Activated CD8-positive, alpha-beta memory T cell treated with anti-CD3 and anti-CD28 coated beads, Interleukin-2, amount 10 ng/mL, durations not matched to agents 7 days and 5 days (primary cell): ENCODE results near the gene FASTK. TPM values are rescaled to one million over a fixed set of nuclear protein-coding genes. Genes with fewer than 3 reads are reported as not detected.

Experiments
- ATAC-seq: fragments of 150-1000 bp; cut with Tn5 transposase; one replicate; pipeline ENCODE4 v1.10.0; 2021; ENCODE audit warnings: moderate library complexity
- CTCF ChIA-PET: fragments of 350-600 bp; sonication (Branson Sonifier 250); formaldehyde crosslinking; loops from one replicate; lab custom pipeline; 2021; ENCODE audit warnings: antibody characterized with exemption; lab: Charles Lee
- DNase-seq: peaks from one replicate; pipeline ENCODE4 v3.0.0-alpha.2; 2020
- H3K27ac Mint-ChIP-seq: one replicate; pipeline ENCODE4 v1.8.0; 2021; ENCODE audit warnings: mild to moderate bottlenecking, mixed read lengths
- H3K27me3 Mint-ChIP-seq: one replicate; pipeline ENCODE4 v1.8.0; 2021; ENCODE audit warnings: mixed read lengths
- H3K36me3 Mint-ChIP-seq: one replicate; pipeline ENCODE4 v1.8.0; 2021; ENCODE audit warnings: mild to moderate bottlenecking, mixed read lengths
- H3K4me1 Mint-ChIP-seq: one replicate; pipeline ENCODE4 v1.8.0; 2021; ENCODE audit warnings: mixed read lengths
- H3K4me3 Mint-ChIP-seq: one replicate; pipeline ENCODE4 v1.8.0; 2021; ENCODE audit warnings: mild to moderate bottlenecking, moderate library complexity, mixed read lengths
- H3K9me3 Mint-ChIP-seq: one replicate; pipeline ENCODE4 v1.8.0; 2022; ENCODE audit warnings: low read depth, mixed read lengths
- total RNA-seq, 2 experiments: library from RNA; stranded (reverse); gene quantifications; one replicate each; pipeline ENCODE4 v1.2.3, GENCODE V29; 2021

Gene FASTK
- total RNA-seq, 2 experiments from 2014 or later: 77.7 to 79.5 TPM

GRCh38 chr7:151088856-151089699, 8.5 kb upstream of the FASTK start:
- Mint-ChIP-seq H3K27ac (no peak overlapping the region), H3K4me1 (peaks cover 23% of the 10 kb centered on the region), H3K36me3 (no peaks in the 10 kb centered on the region), H3K9me3 (no peaks in the 10 kb centered on the region), H3K27me3 (peaks cover 16% of the 10 kb centered on the region), H3K4me3 (no peak overlapping the region)
- DNase-seq (no peak), ATAC-seq (no peak)
- CTCF ChIA-PET: interaction anchor here (0.8 to 10.1 kb wide), 7 partner anchors 8 to 155 kb away, joined by 3 to 69 read pairs (median 4); partner anchors contain the start of gene FASTK

- no peaks in the 10 kb centered on the region for H3K36me3 Mint-ChIP-seq
- ATAC-seq (no peak), DNase-seq (no peak)
- H3K4me3 Mint-ChIP-seq: peak overlapping the region; percentile 42
- peaks cover 16% of the 10 kb centered on the region for H3K27me3 Mint-ChIP-seq
- H3K4me1 Mint-ChIP-seq: peaks cover 27% of the 10 kb centered on the region
- H3K9me3 Mint-ChIP-seq: no peaks in the 10 kb centered on the region
- no peak overlapping the region for H3K27ac Mint-ChIP-seq
- CTCF ChIA-PET: interaction anchor here (0.8 to 10.1 kb wide), 7 partner anchors 8 to 156 kb away, joined by 3 to 69 read pairs (median 4); partner anchors contain the start of gene FASTK
These were observed 7.6 kb upstream of the FASTK start for GRCh38 chr7:151088019-151088855.

- no peak overlapping the region for H3K27ac Mint-ChIP-seq
These were observed 6.8 kb upstream of the FASTK start for GRCh38 chr7:151087245-151088018.

GRCh38 chr7:151086802-151087244, 6.2 kb upstream of the FASTK start:
- CTCF ChIA-PET: interaction anchor here (10.1 kb wide), 1 partner anchor 23 kb away, joined by 69 read pairs; no protein-coding TSS in a partner anchor
- Mint-ChIP-seq H3K4me1 (peaks cover 35% of the 10 kb centered on the region), H3K27ac (peak overlapping the region; percentile 79), H3K27me3 (peaks cover 16% of the 10 kb centered on the region), H3K36me3 (no peaks in the 10 kb centered on the region), H3K4me3 (peak overlapping the region; percentile 80), H3K9me3 (no peaks in the 10 kb centered on the region)
- peak; percentile 58 for DNase-seq
- ATAC-seq: peak; percentile 9

More at GRCh38 chr7:151087245-151088018, 6.8 kb upstream of the FASTK start:
- H3K9me3 Mint-ChIP-seq: no peaks in the 10 kb centered on the region
- CTCF ChIA-PET: interaction anchor here (0.9 to 10.1 kb wide), 5 partner anchors 9 to 156 kb away, joined by 3 to 69 read pairs (median 6); no protein-coding TSS in a partner anchor
- DNase-seq: no peak
- H3K27me3 Mint-ChIP-seq: peaks cover 16% of the 10 kb centered on the region
- peak; percentile 8 for ATAC-seq
- H3K4me3 Mint-ChIP-seq: peak overlapping the region; percentile 80
- H3K4me1 Mint-ChIP-seq: peaks cover 31% of the 10 kb centered on the region
- no peaks in the 10 kb centered on the region for H3K36me3 Mint-ChIP-seq

GRCh38 chr7:151085691-151086620, 5.3 kb upstream of the FASTK start, which contains the start of gene AGAP3:
Gene AGAP3 (plus strand): TSS chr7:151086475. CDS start chr7:151086742, 267 bp downstream.
- H3K9me3 Mint-ChIP-seq: no peaks in the 10 kb centered on the region
- DNase-seq (peak; percentile 70), ATAC-seq (peak; percentile 31)
- CTCF ChIA-PET: interaction anchor here (1.2 to 3.4 kb wide), 6 partner anchors 10 to 57 kb away, joined by 3 to 15 read pairs (median 4); partner anchors contain the start of gene ABCB8
- no peaks in the 10 kb centered on the region for H3K36me3 Mint-ChIP-seq
- peaks cover 37% of the 10 kb centered on the region for H3K4me1 Mint-ChIP-seq
- H3K27me3 Mint-ChIP-seq: peaks cover 16% of the 10 kb centered on the region
- H3K27ac Mint-ChIP-seq: peak within 1 kb of the TSS; percentile 79
- H3K4me3 Mint-ChIP-seq: peak within 1 kb of the TSS; percentile 80

- H3K36me3 Mint-ChIP-seq: no peaks in the 10 kb centered on the region
- peak overlapping the region; percentile 76 for H3K4me3 Mint-ChIP-seq
- H3K9me3 Mint-ChIP-seq: no peaks in the 10 kb centered on the region
- peaks cover 16% of the 10 kb centered on the region for H3K27me3 Mint-ChIP-seq
- DNase-seq (no peak), ATAC-seq (no peak)
- H3K4me1 Mint-ChIP-seq: peaks cover 37% of the 10 kb centered on the region
- CTCF ChIA-PET: interaction anchor here (1.2 to 3.4 kb wide), 6 partner anchors 9 to 57 kb away, joined by 3 to 15 read pairs (median 4); partner anchors contain the start of gene ABCB8
- H3K27ac Mint-ChIP-seq: peak overlapping the region; percentile 4
These were observed 4.7 kb upstream of the FASTK start for GRCh38 chr7:151085329-151085690.

- DNase-seq (no peak), ATAC-seq (no peak)
- peak overlapping the region; percentile 61 for H3K27ac Mint-ChIP-seq
- H3K9me3 Mint-ChIP-seq: no peaks in the 10 kb centered on the region
- peaks cover 16% of the 10 kb centered on the region for H3K27me3 Mint-ChIP-seq
- CTCF ChIA-PET: interaction anchor here (0.6 to 3.4 kb wide), 9 partner anchors 16 to 79 kb away, joined by 3 to 15 read pairs (median 4); partner anchors contain the start of genes ABCB8 and SLC4A2
- peaks cover 4% of the 10 kb centered on the region for H3K36me3 Mint-ChIP-seq
- H3K4me3 Mint-ChIP-seq: peak overlapping the region; percentile 95
- peaks cover 47% of the 10 kb centered on the region for H3K4me1 Mint-ChIP-seq
These were observed 3.2 kb upstream of the FASTK start for GRCh38 chr7:151083824-151084160.

GRCh38 chr7:151083071-151083823, 2.6 kb upstream of the FASTK start, which contains the start of gene TMUB1:
Gene TMUB1 (minus strand): TSS chr7:151083493. CDS start chr7:151082563, 930 bp downstream.
- peak within 1 kb of the TSS; percentile 95 for H3K4me3 Mint-ChIP-seq
- H3K36me3 Mint-ChIP-seq: peaks cover 4% of the 10 kb centered on the region
- peaks cover 14% of the 10 kb centered on the region for H3K27me3 Mint-ChIP-seq
- peak within 1 kb of the TSS; percentile 94 for H3K27ac Mint-ChIP-seq
- CTCF ChIA-PET: interaction anchor here (0.6 to 3.4 kb wide), 9 partner anchors 16 to 75 kb away, joined by 3 to 15 read pairs (median 3); partner anchors contain the start of genes ABCB8 and SLC4A2
- ATAC-seq (peak; percentile 63), DNase-seq (peak; percentile 88)
- peaks cover 52% of the 10 kb centered on the region for H3K4me1 Mint-ChIP-seq
- H3K9me3 Mint-ChIP-seq: no peaks in the 10 kb centered on the region

GRCh38 chr7:151082141-151083070, 1.8 kb upstream of the FASTK start:
- peak overlapping the region; percentile 95 for H3K4me3 Mint-ChIP-seq
- H3K36me3 Mint-ChIP-seq: peaks cover 4% of the 10 kb centered on the region
- no peaks in the 10 kb centered on the region for H3K9me3 Mint-ChIP-seq
- H3K4me1 Mint-ChIP-seq: peaks cover 50% of the 10 kb centered on the region
- CTCF ChIA-PET: interaction anchor here (1.1 to 3.4 kb wide), 6 partner anchors 22 to 64 kb away, joined by 3 to 15 read pairs (median 4); partner anchors contain the start of gene ABCB8
- ATAC-seq: no peak
- peaks cover 11% of the 10 kb centered on the region for H3K27me3 Mint-ChIP-seq
- DNase-seq: no peak
- peak overlapping the region; percentile 94 for H3K27ac Mint-ChIP-seq
